SK-N-MC (cell line): ENCODE data around the gene C1orf146.
"Not testable (repeated sequence)": the region's sequence is repeated elsewhere in the genome, so short reads cannot be mapped to it uniquely, and the experiment has no call there.

Experiments used
- EZH2 ChIP-seq: fragments of 200-600 bp; sonication (generic); IDR thresholded peaks from one replicate; pipeline ENCODE4 v1.6.1; 2017; ENCODE audit warnings: antibody characterized with exemption
- POLR2AphosphoS5 ChIP-seq: IDR thresholded peaks from 2 replicates; pipeline ENCODE4 v1.6.1; 2012; ENCODE audit warnings: mild to moderate bottlenecking, low read depth, low read length, borderline replicate concordance

GRCh38 chr1:92279781-92280180 is 62.1 kb downstream of the C1orf146 start:
- not testable (repeated sequence) for TF ChIP-seq EZH2, POLR2AphosphoS5
